Amygdala (tissue), 56 donors: ENCODE results near the gene EDA.
A peak's percentile ranks its signal among the peaks of the same experiment; 100 is the strongest.
"Not testable (repeated sequence)": the region's sequence is repeated elsewhere in the genome, so short reads cannot be mapped to it uniquely, and the experiment has no call there.

Source experiments
- DNase-seq, 56 donors: peaks; one replicate each; lab custom pipeline; 2025; lab: John Stamatoyannopoulos, UW

EDA gene

DNA sequence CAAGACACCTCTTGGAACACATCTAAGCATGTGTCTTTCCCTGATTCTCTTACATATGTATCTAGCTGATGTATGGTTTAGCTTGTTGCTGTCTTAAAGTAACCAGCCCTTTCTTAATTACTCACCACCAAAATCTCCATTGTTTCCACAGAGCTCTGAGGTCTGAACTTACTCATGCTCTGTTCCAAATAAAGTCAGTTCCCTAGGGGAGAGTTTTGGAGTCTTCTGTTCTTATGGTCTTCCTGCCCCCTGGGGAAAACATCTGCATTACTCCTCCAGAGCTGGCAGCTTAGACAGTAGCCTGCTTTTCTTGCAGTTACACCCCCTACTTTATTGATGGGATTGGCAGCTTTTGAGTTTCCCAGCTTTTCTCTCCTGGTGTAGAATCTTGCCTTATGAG lies 125.8 kb downstream of the EDA start:
- DNase-seq, result no peak

DNA sequence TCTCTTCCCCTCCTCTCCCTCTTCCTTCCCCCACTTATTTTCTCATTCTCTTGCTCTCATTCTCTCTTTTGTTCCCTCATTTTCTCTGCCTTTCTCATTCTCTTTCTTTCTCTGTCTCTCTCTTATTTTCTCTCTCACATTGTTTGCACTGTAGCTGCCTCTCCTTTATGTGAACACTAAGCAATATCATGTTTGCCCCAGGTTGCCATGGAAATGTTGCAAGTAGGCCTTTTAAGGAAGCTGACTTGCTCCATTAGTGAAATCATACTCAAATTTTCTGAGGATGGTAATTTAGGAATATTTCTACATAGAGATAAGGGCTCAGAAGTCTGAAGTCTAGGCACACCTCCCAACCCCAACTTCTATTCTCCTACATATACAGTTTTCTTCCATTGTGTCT lies 130.1 kb downstream of the EDA start:
- no peak for DNase-seq

DNA sequence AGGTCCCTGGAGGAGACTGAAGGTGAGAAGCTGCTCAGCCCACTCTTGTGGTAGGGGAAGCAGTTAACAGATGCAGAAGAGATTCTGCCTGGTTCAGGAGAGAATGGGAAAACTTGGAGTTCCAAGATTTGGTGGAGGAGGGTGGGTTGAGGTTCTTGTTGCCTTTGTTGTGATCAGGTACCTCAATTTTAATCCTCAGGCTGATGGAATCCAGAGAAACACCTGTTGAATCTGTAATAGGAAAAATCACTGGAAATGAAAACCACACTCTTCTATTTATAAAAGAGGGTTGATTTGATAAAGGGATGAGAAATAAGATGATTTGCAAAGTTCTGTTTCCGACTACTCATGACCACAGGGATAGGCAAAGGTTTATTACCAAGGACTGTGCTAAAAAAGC lies 132.1 kb downstream of the EDA start:
- no peak for DNase-seq

DNA sequence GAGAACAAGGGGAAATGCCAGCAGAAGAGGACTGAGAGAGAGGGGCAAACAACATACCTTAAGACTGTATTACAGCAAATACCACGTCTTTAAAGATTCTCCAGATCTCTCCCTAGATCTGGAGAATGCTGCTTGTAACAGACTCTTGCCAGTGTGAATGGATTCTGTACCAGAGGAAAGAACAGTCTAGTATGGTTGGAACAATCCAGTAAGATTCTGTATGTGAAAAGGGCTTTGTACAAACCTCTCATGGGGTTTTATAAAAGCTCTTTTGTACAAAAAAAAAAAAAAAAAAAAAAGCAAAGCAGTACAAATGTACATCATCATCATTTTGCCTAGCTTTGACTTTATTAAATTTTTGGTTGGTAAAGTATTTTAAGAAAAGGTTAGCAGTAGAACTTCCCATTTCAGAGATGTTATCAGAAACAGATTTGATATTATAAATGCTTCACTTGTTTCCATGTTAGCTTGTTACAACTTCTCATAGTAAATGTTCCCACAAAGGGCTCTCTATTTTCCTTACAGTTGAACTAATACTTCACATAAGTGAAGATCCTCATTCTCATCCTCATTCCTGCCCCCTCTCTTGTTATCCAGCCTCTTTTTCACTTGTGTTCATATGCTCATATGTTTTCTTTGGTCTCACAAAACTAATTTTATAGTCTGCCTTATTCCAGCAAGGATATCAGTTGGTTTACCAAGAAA lies 144.2 kb downstream of the EDA start:
- DNase-seq, result peak in 2 of 56 donors; percentile 0 to 6

DNA sequence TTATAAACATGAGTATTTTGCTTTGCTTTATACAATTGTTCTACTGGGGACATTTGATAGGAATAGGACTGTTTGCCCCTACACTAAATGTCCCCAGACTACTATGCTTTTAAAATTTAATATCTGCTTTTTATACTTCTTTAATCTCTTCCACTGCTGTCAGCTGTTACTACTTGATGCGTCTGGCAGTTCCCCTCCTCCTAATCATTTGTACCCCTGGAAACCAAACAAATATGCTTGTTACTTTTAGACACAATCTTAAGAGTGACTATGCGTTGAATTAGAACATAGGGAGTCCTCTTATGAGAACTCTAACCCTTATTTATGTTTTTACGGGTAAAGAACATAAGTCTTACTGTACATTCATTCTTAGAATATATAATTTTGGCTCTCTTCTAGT lies 145.7 kb downstream of the EDA start:
- no peak for DNase-seq

DNA sequence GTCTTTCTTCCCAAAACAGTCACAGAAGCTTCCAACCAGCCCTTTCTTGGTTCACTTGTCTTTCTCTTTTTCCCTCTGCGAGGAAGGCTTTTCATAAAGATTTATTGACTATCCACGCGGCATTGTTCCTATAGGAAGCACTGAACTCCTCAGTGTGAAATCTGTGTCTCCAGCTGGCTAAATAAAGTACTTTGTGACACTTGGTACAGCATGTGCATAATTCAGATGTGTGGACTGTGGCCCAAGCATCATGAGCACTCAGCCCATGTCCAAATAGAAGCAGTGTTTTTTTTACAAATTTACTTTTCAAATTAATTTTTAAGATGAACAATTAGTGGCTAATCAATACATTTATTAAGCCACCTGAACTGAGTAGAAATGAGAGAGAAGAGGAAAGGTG lies 146.4 kb downstream of the EDA start:
- DNase-seq, result no peak

DNA sequence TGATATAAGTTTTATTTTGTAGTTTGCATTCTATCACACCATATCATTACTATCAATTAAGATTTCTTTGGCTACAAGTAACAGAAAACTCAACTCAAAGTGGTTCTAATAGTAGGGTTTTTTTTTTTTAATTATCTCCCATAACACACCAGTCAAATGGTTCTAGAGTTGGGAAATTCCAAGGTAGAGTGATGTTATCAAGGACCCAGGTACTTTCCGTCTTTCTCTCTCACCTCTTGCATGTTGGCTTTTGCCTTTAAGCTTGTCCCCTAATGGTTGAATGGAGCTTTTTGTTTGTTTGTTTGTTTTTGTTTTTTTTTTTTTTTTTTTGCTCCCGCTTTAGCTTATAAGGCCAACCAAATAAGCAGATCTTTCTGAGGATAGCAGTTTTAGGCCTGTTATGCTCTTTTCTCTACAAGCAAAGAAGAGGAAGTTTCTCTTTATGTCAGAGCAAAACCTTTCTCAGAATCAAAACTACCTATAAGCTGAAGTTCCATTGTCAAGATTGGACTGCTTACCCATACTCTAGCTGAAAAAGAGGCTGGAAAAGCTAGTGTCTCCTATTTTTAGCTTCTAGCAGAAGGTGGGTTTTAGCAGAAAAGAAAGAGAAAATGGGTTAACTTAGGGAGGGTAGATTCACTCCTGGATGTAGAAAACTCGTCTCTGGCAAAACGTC lies 177.5 kb downstream of the EDA start:
- no peak for DNase-seq

DNA sequence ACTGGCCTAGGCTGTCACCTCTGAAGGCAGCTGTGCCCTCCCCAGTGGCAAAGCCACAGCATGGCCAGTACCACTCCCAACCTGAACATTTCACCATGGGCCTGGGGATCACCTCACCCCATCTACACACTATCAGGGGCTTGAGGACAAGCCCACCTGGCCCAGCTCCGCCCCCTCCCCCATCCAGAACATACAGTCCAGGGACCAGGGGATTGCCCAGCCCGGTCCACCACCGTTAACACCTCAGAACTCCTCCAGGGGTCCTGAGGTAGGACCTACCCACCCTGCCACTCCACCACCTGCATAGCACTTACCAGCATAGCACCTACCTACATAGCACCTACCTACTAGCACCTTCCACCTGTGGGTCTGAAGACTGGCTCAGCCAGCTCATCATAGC lies 179.8 kb downstream of the EDA start:
- no peak for DNase-seq

DNA sequence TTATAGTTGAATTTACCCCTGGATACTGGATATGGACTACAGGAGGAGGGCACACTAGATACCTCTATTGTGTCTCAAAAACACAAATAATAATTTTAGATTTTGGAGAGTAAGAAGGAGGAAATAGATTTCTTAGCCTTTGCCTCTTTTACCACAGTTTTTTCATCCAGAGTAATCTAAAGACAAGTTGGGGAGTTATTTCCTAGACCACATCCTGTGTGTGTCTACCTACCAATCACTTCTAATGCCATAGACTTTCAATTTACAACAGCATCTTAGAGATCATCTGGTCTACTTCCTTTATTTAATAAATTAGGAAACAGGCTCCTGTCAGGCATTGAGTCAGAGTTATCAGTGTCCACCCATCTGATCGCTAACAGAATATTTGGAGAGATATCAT lies 191.5 kb downstream of the EDA start:
- DNase-seq, result no peak

DNA sequence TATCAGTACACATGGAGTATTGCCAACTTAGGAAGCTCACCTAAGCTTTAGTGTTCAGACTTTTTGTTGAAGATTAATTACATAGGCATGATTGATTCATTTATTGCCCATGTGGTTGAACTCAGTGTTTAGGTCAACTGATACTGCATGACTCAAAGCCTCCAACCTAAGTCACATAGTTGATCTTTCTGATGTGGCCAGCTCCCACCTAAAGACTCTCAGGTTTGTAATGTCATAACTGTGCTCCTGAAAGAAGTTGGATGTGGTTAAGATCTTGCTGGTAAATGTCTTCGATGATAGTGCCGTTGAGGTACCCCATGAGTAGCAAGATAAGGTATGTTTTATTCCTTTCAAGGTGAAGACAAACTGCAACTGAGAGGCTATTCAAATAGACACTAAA lies 192.5 kb downstream of the EDA start:
- no peak for DNase-seq

DNA sequence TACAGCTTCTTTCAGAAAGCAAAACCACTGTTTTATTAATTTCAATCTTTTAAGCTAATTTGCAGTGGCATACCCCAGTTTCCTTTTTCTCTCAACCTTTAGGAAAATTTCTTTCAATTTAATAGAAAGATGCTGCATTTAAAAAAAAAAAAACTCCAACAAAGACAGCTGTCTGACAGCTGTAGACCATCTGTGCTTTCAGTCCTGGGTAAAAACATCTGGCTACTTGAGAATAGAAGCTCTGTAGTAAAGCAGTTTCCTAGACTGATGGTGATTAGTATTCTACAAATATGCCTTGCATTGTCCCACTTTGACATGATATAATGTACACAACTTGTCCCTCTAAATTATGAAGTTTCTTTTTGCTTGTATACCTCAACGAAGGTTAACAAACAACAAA lies 197.8 kb downstream of the EDA start:
- DNase-seq, result no peak

DNA sequence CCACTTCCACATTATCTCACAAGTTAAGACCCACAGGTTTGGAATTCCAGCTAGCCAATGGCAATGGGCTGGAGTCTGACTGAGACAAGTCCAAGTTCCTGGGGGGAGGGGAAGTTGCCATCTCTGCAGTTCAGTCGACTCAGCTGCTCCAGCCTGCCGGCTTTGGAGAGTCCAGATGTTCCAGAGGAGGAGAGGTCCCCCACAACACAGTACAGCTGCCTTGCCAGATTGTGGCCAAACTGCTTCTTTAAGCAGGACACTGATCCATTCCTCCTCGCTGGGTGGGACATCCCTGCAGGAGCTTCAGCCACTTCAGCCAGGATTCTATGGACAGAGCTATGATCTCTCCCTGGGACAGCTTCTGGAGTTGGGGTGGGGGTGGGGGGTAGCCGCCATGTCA lies 199.2 kb downstream of the EDA start:
- DNase-seq, result no peak

DNA sequence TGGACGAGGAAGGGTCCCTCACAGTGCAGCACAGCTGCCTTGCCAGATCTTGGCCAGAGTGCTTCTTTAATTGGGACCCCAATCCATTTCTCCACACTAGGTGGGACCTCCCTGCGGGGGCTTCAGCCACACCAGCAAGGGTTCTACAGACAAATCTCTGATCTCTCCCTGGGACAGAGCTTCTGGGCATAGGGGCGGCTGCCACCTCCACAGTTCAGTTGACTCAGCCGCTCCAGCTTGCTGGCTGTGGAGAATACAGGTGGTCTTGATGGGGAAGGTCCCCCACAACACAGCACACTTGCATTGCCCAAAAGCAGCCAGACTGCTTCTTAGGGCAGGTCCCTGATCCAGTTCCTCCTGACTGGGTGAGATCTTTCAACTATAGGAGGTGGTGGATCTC lies 199.6 kb downstream of the EDA start:
- DNase-seq, result no peak

DNA sequence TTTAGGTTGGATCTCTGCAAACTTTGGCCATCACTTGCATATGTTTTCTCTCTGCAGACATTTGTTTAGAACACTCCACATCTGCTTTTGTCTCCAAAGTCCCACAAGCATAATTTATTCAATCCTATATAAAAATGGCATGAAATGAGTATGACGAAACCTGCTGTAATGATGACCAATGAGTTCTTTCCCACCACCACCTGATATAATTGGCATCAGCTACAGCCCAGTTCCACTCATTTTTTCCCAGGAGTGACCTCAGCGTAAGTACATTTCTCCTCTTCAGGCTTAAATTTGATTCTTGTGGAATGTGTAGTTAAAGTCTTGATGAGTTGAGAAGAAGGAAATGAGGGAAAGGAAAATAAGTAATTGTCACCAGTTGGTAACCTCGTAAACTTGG lies 228.7 kb downstream of the EDA start:
- DNase-seq, result no peak

DNA sequence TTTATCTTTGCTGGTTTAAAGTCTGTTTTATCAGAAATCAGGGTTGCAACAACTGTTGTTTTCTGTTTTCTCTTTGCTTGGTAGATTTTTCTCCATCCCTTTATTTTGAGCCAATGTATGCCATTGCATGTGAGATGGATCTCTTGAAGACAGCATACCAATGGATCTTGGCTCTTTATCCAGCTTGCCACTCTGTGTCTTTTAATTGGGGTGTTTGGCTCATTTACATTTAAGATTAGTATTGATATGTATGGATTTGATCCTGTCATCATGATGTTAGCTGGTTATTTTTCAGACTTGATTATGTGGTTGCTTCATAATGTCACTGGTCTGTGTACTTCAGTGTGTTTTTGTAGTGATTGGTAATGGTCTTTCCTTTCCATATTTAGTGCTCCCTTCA lies 244.1 kb downstream of the EDA start:
- DNase-seq, result not testable (repeated sequence)

DNA sequence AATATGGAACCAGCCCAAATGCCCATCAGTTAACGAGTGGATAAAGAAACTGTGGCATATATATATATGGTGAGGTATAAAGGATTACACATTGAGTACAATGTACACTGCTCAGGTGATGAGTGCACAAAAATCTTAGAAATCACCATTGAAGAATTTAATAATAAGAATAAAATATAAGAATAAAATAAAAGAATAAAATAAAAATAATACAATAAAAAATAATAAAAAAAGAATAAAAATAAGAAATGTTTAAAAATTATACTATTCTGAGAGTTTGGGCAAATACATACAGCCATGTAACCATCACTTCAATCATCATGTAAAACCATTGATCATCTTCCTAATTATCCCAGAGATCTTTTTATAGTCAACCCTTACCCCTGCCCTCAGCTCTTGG lies 260.3 kb downstream of the EDA start:
- DNase-seq, result no peak

DNA sequence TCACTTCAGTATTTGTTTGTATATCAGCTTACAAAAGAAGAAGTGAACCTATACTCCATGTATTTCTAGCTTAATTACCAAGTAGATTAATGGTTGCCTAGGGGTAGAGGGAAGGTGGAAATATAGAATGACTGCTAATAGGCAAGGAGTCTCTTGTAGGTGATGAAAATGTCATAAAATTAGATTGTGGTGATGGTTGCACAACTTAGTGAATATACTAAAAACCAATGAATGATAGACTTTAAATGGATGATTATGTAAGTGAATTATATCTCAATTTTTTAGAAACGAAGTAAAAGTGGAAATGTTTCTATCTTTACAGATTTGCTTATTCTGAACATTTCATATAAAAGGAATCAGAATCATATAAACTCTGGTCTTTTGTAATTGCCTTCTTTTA lies 268.3 kb downstream of the EDA start:
- DNase-seq, result no peak

DNA sequence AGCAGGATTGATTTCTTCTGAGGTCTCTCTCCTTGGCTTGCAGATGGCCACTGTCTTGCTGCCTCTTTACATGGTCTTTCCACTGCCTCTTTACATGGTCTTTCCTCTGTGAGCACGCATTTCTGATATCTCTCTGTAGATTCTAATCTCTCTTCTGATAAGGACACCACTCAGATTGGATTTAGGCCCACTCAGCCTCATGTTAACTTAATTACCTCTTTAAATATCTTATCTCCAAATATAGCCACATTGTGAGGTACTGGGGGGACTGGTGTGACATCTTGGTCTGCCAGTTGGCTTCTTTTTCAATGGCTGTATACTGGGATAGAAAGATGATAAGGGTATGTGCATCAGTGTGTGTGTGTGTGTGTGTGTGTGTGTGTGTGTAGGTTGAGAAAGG lies 280.1 kb downstream of the EDA start:
- no peak for DNase-seq

DNA sequence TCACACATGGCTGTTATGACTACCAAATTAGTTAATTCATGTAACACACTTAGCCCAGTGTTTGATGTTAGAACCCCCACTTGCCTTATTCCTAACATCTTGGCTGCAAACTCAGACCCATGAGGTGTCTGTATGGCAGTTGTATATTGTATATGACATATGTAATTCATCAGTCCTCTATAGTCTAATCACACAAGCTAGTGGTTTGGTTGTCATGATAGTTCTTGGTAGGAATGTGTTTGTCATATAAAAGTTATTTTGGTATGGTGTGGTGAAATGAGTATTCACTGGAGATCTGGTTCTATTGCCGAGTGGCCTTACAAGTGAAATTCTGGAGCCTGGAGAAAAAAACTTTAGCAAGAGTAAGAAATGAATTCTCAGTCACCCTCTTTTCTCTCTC lies 284.6 kb downstream of the EDA start:
- no peak for DNase-seq

DNA sequence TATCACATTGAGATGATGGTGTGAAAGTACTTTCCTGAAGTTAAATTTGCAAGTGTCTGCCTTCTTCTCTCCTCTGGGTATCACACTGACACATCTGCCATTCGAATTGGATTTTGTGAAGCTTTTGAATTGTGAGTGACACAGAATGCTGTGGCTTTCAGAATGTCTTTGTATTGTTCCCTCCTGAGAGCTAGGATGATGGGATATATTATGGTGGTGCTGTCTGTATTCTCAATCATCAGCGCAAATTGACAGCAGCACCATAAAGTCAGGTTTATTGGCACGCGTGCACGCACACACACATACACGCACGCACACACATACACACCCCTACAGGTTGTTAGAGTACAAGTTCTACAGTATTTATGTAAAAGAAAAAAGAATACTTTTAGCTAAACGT lies 290.5 kb downstream of the EDA start:
- DNase-seq, result no peak

DNA sequence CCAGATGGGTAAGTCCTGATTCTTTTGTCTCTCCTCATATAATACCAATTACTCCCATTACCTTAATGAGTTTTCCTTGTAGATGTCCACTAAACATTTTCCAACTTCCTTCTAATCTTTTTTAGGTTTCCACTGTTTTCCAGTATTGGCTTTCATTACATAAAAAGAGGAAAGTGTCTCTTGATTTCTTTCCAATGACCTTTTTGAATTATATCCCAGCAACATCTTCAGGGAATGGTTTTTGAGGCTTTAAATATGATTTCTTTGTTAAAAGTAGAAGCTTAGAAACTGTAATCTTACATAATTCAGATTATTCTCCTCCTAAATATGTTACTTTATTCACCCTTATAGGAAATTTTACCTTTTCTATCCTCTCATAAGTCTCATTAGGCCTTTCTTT lies 298.9 kb downstream of the EDA start:
- DNase-seq, result no peak

DNA sequence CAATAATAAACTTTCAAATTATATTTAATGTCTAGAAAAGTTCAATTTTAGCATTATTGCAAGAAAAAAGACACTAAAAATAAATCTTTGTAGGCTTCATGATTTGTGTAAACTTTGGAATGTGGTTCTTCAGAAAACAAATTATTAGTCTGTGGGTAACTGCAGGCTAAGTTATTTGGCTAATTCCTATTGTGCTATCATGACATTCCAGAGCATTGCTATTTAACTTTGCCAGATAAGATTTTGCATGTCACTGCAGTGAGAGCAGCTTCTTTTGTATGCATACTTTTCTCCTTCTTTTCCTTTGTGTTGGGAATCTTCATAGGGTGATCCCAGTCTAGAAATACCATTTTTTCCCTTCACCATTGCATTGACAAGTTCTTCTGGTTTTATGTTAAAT lies 303.8 kb downstream of the EDA start:
- DNase-seq, result no peak

DNA sequence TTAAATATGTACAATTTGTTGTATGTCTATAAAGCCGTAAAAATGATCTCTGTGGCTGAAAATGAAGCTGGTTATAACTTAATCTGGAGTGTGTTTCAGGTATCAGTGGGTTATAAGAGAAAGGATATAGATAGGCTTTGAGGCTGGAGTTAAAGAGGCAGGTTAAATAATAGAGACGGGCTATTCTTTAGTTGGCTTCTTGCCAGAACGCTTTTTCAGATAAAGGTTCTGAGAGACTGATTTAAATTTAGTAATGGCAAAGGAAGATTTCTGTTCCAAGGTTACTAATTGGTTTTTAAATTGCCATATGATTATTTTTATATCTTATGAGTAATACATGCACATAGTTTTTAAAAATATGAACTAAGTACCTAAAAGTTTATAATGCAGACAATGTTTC lies 316.4 kb downstream of the EDA start:
- DNase-seq, result no peak
